ENCODE measurements around the gene TOR1A. TPM values are rescaled to one million over a fixed set of nuclear protein-coding genes. Genes with fewer than 3 reads are reported as not detected.
A peak's percentile ranks its signal among the peaks of the same experiment; 100 is the strongest.

Gene TOR1A
- total RNA-seq, 1 experiment from 2014 or later: 75.2 TPM

DNA sequence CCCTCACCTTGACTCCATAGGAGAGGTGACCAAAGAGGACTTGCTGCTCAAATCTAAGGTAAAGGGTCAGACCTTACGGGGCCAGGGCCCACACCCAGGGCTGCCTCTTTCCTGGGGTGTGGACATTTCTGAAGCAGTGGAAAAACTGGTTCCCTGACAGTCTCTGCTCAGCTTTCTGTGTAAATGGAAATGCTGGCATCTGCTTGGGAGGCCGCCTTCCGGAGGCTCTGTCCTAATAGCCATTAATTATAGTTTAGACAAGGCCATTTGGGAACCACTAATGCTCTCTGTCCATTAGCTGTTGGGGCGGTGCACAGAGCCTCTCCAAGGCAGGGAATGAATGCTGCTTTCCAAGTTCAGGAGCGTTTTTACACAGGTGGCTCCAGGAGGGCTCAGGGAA, 28.6 kb upstream of the TOR1A start:
- no peak for DNase-seq (ENCODE audit: low read depth)

DNA sequence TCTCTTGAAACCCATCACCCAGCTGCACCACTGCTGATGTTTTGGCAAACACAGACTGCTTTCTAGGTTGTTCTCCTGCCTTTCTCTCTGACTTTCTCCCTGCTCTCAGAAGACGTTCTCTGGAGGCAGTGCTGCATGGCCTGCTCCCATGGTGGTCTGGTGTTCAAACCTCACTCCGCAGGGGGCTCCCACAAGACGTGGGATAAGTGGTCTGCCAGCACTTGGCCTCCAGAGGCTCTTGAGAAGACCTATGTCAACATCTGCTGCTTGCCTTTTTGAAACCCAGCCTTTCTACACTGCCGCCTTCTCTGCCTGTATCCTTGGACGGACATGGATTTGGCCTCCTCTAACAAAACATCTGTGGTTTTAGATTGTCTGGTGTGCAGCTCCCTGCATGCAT, 27.9 kb upstream of the TOR1A start:
- DNase-seq (ENCODE audit: low read depth): no peak

DNA sequence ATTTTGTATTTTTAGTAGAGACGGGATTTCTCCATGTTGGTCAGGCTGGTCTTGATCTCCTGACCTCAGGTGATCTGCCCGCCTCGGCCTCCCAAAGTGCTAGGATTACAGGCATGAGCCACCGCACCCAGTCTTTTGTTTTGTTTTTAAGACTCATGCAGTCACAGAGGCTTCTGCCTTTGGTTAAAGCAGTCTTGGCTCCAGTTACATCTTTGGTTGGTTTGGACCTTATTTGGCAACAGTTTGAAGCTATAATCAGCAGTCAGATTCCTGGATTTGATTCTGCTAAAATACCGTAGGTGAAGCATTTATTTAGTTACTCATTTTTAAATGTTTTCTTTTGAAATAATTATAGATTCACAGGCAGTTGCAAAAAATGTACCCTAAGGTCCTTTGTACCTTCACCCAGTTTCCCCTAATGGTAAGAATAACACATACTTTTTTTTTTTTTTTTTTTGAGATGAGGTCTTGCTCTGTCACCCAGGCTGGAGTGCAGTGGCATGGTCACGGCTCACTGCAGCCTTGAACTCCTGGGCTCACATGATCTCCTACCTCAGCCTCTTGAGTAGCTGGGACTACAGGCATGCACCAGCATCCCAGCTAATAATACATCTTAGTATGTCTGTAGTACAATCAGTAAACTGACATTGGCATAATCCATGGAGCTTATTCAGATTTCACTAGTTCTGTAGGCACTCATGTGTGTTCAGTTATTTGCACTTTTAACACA, 27.1 kb upstream of the TOR1A start:
- no peak for DNase-seq (ENCODE audit: low read depth)

DNA sequence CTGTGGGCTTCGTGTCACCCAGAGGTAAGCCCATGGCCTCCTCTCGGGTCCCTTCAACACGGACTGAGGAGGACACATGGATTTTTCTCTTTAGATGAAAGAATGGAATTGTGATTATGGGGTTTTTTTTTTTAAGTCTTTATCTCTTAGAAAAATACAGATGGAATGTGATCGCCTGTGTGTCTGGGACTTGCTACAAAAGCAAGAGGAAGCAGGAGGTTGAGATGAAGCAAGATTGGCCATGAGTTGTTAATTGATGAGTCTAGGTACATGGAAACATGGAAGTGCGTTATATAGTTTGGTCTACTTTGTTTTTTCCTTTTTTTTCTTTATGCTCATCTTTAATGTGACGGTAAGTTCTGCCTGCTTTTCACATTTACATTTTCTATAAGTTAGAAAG, 26.0 kb upstream of the TOR1A start:
- DNase-seq (ENCODE audit: low read depth): no peak

DNA sequence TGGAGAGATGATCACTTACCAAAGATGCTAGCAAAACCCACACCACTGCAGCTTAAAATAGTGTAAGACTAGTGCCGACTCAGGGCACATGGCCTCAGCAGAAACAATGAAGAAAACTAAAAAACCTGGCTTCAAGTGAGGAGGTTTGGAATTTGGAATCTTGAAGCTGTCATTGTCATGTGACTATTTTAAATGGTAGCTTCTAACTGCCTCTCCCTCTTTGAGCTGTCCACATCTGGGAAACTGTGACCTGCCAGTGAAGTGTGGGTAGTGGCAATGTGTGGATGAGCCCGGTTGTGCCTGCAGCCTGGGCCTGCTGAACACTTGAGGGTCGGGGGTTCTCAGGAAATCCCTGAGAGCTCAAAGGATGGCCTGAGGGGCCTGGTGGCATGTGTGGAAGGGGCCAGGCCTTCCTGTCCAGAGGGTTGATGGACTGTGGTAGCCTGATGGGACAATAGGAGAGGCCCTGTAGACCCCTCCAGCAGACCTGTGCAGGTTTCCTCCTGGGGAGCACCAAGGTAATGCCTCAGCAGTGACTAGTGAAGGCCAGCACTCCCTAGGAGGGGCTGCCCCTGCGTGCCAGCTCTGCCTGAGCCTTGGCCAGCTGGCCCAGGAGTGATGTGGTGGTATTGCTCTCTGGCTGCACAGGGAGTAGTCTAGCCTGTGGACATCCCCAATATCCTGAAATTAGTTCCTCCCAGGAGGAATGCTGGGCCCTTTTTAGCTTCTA, 24.9 kb upstream of the TOR1A start:
- DNase-seq (ENCODE audit: low read depth): no peak

DNA sequence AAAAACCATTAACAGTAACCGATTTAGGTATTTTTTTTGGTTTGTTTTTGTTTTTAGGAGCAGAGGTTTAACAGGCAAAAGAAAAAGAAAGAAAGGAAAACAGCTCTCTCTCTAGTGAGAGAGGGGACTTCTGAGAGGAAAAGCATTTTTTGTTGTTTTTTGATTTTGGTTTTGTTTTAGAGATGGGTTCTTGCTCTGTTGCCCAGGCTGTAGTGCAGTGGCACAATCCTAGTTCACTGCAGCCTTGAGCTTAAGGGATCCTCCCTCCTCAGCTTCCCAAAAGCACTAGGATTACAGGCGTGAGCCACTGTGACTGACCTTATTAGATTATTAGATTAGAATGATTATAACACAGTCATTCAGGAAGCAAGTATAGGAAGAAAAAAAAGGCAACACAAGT, 21.4 kb upstream of the TOR1A start:
- no peak for DNase-seq (ENCODE audit: low read depth)

DNA sequence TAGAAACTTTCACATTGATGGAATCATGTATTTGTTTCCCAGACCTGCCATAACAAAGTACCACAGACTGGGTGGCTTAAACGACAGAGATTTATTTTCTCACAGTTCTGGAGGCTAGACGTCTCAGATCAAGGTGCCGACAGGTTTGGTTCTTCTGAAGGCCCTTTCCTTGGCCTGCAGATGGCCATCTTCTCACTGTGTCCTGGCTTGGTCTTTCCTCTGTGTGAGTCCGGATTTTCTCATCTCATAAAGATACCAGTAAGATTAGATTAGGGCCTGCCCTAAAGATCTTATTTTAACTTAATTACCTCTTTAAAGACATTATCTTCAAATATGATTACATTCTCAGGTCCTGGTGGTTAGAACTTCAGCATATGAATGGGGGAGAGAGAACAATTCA, 17.1 kb upstream of the TOR1A start:
- no peak for DNase-seq (ENCODE audit: low read depth)

DNA sequence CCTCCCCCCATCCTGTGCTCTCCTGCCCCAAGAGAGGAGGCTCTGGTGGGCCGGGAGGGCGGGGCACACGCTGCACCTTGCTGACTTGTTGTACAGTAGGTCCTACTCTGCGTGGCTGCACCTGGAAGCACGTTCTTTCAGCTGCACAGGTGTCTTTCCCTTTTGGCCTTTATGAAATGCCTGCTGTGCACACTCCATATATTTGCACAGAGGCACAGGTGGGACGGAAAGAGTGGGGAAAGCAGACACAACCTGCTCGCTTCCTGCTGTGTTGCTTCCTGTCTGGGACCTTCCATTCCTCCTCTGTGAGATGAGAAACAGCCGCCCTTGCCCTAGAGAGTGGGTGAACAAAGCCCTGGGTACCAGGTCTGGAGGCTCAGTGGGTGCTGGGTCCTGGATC, 16.1 kb upstream of the TOR1A start:
- no peak for DNase-seq (ENCODE audit: low read depth)

DNA sequence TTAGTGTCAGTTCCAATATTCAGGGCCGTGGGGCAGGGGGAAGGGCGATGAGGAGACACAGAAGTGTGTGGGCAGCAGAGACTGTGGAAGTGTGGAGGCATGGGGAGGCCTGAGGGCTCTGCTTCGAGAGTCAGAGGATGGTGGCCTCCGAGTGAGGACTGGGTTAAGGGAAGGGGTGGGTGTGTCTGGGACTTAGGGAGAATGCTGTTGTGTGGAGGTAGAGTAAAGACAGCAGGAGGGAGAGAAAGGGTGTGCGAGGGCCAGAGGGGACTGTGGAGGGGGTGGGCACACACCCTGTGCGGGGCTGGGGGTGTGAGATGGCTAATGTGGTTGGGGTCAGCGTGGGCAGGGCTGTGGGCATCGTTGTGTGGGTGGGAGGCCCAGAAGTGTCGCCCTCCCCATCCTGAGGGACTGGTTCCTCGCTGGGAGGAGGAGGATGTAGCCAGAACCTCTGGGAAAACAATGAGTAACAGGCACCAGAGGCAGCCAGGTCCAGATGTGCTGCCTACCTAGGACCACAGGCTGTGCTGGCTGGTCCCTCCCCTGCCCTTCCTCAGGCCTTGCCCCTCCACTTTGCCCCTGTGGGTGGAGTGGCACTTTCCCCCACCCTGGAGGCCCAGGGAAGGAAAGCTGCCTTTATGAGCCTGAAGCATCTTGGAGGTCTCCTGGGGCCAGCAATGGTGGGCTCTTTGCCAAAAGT, 15.5 kb upstream of the TOR1A start:
- no peak for DNase-seq (ENCODE audit: low read depth)

DNA sequence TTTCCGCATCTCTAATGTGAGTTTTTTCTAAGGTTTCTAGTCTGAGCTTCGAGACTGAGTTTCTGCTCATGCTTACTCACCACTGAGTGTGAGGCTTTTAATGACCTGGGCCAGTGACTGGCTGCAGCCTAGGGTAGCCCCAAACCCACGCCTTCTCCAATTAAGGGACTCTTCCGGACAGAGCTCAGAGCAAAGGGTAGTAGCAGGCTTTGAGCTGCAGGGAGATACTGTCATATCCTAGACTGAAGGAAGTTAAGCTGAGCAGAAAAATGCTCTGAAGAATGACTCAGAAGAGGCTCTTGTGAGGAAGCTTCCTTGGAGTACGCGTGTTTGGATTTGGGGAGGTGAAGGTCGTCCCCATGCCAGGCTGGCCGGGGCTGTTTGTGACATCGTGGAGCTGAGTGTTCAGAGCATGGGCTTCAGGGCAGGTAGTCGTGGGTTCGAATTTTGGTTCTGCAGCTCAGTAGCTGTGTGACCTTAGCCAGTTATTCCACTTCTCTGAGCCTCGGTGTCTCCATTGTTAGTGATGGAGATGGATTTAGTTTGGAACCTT, 14.8 kb upstream of the TOR1A start:
- DNase-seq (ENCODE audit: low read depth): peak; percentile 95

DNA sequence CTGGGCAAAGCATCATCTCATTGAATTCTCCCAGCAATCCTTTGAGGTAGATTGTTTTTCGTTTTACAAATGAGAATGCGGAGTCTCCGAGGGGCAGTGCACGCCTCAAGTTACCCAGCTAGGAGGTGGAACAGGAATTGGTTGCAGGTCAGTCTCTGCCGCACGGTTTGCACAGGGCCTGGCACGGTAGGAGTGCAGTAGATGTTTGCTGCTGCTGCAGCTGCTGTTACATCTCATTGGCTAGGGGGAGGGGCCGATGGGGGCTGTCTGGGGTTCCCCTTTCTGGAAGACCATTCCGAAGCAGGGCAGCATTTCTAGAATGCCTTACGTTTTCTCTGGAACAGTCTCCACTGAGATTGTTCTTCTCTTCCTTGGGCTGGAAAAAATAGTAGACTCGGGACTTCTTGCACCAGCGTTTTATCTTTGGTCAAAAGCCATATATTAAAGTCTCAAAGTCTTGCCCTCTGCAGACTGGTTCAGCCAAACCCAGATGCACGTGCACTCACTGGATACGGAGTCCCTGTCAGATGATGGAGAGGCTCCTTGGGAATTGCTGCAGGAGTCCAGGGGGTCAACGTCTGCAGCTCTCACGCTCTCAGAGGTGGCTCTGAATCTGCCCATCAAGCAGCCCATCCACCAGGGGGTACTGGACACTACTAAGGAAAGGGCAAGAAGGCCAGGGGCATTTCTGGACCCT, 12.5 kb upstream of the TOR1A start:
- DNase-seq (ENCODE audit: low read depth): no peak

DNA sequence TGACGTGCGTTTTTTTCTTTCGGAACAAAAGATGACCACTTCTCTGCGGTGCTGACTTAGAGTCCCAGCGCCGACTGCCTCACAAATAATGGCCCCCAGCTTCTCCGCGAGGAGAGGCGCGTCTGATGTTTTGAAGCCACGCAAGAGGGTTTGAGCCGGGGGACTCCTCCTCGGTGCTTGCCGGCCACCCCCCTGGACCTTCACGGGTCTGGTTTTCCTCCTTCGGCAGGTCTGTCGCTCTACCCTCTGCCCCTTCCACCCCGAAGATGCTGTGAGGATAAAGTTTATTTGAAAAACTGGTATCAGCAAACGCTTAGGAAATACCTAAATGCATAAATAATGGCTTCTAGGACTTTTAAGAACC, 11.9 kb upstream of the TOR1A start:
- DNase-seq (ENCODE audit: low read depth): no peak

DNA sequence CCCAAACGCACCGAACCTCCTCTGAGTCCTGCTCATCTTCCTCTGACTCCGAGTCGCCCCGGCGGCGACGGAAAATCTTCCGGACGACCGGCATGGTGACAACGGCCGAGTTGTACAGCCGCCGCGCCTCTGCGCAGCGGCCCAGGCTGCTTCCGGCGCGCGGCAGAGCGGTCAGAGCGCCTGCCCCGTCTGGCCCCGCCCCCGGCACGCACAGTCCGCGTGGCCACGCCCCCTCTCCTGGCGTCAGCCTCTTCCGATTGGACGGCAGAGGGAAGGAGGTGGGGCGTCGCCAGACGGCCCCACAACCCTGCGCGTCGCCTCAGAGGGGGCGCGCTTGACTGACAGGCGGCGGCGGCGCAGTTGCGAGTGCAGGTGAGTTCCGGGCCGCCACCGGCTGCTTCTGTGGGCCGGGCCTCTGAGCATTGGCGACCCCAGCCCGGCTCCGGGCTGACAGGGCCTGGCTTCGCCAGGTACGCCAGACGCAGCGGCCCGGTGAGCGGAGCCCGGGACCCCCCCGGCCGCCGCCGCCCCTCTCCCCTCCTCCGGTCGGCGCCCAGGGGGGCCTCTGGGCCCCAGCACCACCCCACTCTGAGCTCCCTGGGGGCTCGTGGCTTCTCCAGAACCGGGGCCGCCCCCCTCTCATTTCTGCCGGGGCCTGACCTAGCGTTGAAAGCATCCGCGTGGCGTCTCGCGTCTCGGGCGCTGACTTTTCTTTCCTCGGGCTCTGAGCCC, 11.4 kb upstream of the TOR1A start, which contains the start of the genes C9orf78 and USP20:
TSS of gene C9orf78 (minus strand) at position 148 of the 732 bp plus-strand sequence. CDS start at position 94, 54 bp downstream.
TSS of gene USP20 (plus strand) at position 331 of the 732 bp plus-strand sequence. CDS start 17,098 bp downstream, outside the sequence.
- DNase-seq (ENCODE audit: low read depth): peak; percentile 88

DNA sequence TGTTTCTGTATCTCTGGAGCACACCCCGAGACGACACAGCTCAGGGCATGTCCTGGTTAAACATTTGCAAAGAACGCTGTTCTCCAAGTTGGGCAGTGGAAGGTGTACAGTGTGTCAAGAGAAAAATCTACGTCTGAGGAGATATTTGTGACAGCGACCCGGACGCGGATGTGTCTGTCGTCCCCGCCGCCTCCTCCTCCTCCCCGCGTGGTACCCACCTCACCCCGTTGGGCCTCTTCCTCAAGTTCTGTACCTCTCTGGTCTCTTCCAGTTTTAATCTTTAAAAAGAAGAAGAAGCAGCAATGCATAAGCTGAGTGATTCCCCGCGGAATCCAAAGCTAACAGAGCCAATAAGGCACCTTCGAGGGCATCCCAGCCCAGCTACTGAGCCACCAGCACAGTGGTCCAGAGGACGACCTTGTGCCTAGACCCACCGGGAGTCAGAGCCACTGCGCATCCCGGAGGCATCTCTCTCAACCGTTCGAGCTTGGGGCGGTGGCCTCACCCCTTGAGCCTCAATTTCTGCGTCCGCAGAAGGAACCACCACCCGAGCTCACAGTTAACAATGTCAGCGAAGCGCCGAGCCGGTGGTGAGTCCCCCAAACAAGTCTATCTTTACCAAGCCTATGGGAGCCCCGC, 10.7 kb upstream of the TOR1A start:
- DNase-seq (ENCODE audit: low read depth): no peak

DNA sequence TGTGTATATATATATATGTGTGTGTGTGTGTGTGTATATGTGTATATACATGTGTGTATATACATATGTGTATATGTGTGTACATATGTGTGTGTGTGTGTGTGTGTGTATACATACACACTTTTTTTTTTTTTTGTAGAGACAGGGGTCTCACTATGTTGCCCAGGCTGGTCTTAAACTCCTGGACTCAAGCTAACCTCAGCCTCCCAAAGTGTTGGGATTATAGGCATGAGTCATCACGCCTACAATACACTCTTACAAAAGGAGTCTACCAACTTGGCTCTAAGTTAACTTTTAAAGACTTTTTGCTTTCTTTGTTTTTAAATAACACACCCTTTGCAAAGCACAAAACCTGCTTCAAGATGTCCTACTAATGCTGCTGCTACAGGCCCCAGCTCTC, 9.0 kb upstream of the TOR1A start:
- peak; percentile 26 for DNase-seq (ENCODE audit: low read depth)

DNA sequence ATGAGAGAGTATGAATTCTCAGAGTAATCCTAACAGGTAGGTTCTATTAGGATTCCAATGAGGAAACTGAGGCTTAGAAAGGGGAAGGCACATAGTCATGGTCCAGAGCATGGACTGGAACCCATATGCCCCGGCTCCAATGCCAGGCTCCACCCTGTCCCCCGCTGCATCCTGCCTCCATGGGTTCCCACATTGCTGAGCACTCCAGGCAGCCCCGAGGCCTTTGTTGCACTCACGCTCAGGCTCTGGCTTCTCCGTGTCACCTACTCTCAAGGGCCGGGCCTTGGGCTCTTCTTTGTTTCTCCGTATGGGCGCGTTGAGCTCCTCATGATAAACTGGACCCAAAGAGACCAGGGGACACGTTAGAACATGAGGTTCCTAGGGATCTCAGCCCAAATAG, 5.0 kb upstream of the TOR1A start:
- no peak for DNase-seq (ENCODE audit: low read depth)

DNA sequence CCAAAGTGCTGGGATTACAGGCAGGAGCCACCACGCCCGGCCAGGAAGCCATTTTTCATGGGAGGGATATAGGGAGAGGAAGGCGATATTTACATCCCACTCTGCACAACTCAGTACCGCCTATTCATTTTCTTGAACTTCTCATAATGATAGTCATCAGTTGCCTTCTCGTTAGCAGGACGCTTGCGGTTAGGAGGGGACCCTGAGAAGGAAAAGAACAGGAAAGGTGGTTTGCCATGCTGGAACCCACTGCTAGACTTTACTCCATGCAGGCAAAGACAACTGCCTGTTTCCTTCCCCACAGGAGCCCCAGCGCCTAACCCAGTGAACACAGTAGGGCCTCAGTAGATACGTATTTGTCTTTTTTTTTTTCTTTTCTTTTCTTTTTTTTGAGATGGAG, 4.1 kb upstream of the TOR1A start:
- no peak for DNase-seq (ENCODE audit: low read depth)

DNA sequence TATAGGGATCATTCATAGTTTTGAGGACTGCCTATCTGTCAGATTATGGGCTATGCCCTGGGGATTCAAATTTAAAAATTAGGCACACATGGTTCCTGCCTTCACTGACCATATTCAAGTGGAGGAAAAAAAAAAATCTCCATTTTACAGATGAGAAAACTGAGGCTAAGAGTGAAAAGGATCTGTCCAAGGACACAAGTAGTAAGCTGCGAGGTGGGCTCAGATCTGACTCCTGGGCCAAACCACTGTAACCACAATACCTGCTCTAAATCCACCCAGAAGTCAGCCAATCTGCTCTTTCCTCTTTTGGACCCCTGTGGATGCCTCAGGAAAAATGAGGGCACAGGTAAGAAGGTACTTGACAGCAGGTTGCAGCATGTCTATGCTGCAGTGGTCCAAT, 2.8 kb upstream of the TOR1A start:
- no peak for DNase-seq (ENCODE audit: low read depth)

DNA sequence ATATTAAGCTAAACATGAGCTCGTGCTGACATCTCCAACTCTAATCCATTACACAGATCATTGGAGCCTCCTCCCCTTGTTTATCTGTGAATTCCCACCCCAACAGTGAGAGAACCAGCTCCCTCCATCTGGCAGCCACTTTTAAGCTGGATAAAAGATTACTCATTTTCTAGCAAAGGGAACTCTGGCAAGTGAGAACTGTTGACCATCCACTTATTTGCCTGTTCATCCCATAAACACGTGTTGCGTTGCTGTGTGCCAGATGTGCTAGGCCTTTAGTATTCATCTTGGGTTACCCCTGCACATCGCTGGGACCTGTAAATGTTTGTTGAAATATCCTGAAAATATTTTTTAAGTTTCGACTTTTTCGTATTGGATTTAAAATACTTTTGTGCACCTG, 2.4 kb upstream of the TOR1A start:
- DNase-seq (ENCODE audit: low read depth): no peak

DNA sequence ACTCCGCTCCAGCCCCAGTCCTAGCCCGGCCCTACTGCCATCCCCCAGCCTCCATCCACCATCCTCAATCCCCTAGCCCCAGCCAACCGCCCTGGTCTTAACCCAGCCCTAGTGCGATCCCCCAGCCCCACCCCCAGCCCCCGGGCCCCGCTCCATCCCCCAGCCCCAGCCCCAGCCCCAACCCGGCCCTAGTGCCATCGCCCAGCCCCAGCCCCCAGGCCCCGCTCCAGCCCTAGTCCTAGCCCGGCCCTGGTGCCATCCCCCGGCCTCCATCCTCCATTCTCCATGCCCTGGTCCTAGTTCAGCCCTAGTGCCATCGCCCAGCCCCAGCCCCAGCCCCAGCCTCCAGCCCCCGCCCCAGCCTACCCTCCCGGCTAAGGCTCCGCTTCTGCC, 398 bp downstream of the TOR1A start:
- no peak for DNase-seq (ENCODE audit: low read depth)
